SK-N-SH treated with all-trans-retinoic acid at 6 μM for 48 hours (cell line): ENCODE measurements around the gene SMPD3.

Experiments
- ATAC-seq: fragments of 200-7000 bp; cut with Tn5 transposase; 3 replicates; pipeline ENCODE4 v1.9.1; 2020; ENCODE audit warnings: mild to moderate bottlenecking, moderate library complexity
- BACH2 ChIP-seq: fragments of 250-450 bp; sonication (Bioruptor Pico); IDR thresholded peaks from 2 replicates; pipeline ENCODE4 v1.9.0; 2021; ENCODE audit warnings: mild to moderate bottlenecking, borderline replicate concordance
- CSDC2 ChIP-seq: fragments of 250-450 bp; sonication (Bioruptor Pico); IDR thresholded peaks from 2 replicates; pipeline ENCODE4 v1.5.0; 2020; ENCODE audit warnings: mild to moderate bottlenecking, moderate library complexity
- ESRRG ChIP-seq: fragments of 250-450 bp; sonication (Bioruptor Pico); IDR thresholded peaks from 2 replicates; pipeline ENCODE4 v1.6.1; 2021; ENCODE audit warnings: mild to moderate bottlenecking
- ISL1 ChIP-seq: fragments of 250-450 bp; sonication (Bioruptor Pico); IDR thresholded peaks from 2 replicates; pipeline ENCODE4 v2.1.2; 2022; ENCODE audit warnings: mild to moderate bottlenecking, moderate library complexity
- OSR1 ChIP-seq: fragments of 250-450 bp; sonication (Bioruptor Pico); IDR thresholded peaks from 2 replicates; pipeline ENCODE4 v1.8.0; 2022; ENCODE audit warnings: moderate library complexity, mild to moderate bottlenecking, inconsistent platforms
- RARB ChIP-seq: fragments of 250-450 bp; sonication (Bioruptor Pico); IDR thresholded peaks from 2 replicates; pipeline ENCODE4 v1.8.0; 2021; ENCODE audit warnings: mild to moderate bottlenecking, moderate library complexity
- SNAI2 ChIP-seq: fragments of 250-450 bp; sonication (Bioruptor Pico); IDR thresholded peaks from 2 replicates; pipeline ENCODE4 v1.5.0; 2020; ENCODE audit warnings: mild to moderate bottlenecking, moderate library complexity
- TCF4 ChIP-seq: fragments of 250-450 bp; sonication (Bioruptor Pico); IDR thresholded peaks from 2 replicates; pipeline ENCODE4 v1.8.0; 2021; ENCODE audit warnings: mild to moderate bottlenecking, moderate library complexity, borderline replicate concordance
- ZC3H10 ChIP-seq: fragments of 250-450 bp; sonication (Bioruptor Pico); IDR thresholded peaks from 2 replicates; pipeline ENCODE4 v1.5.1; 2021; ENCODE audit warnings: mild to moderate bottlenecking, moderate library complexity
- ZFP3 ChIP-seq: fragments of 250-450 bp; sonication (Bioruptor Pico); IDR thresholded peaks from 2 replicates; pipeline ENCODE4 v1.5.0; 2020; ENCODE audit warnings: mild to moderate bottlenecking, moderate library complexity
- ZFP30 ChIP-seq: fragments of 450-650 bp; formaldehyde crosslinking; IDR thresholded peaks from 2 replicates; pipeline ENCODE4 v1.5.0; 2022; ENCODE audit warnings: mild to moderate bottlenecking, moderate library complexity
- ZNF565 ChIP-seq: fragments of 450-650 bp; formaldehyde crosslinking; conservative IDR thresholded peaks from 2 replicates; pipeline ENCODE4 v1.5.0; 2020; ENCODE audit warnings: low read depth, mild to moderate bottlenecking, moderate library complexity
- ZNF70 ChIP-seq: fragments of 450-650 bp; formaldehyde crosslinking; IDR thresholded peaks from 2 replicates; pipeline ENCODE4 v1.5.0; 2020; ENCODE audit warnings: mild to moderate bottlenecking, moderate library complexity
- ZNF8 ChIP-seq: fragments of 450-650 bp; formaldehyde crosslinking; IDR thresholded peaks from 2 replicates; pipeline ENCODE4 v1.5.0; 2020; ENCODE audit warnings: mild to moderate bottlenecking, moderate library complexity
- TF ChIP-seq, protein P1 (sequence below): fragments of 250-450 bp; sonication (Bioruptor Pico); IDR thresholded peaks from 2 replicates; pipeline ENCODE4 v1.5.1; 2020; ENCODE audit warnings: low read depth, mild to moderate bottlenecking, moderate library complexity
- TF ChIP-seq, protein P2 (sequence below): fragments of 250-450 bp; sonication (Bioruptor Pico); IDR thresholded peaks from 2 replicates; pipeline ENCODE4 v1.5.1; 2021; ENCODE audit warnings: mild to moderate bottlenecking, moderate library complexity
- TF ChIP-seq, protein P3 (sequence below): fragments of 250-450 bp; sonication (Bioruptor Pico); IDR thresholded peaks from 2 replicates; pipeline ENCODE4 v1.5.0; 2020; ENCODE audit warnings: mild to moderate bottlenecking, moderate library complexity
- TF ChIP-seq, protein P4 (sequence below): fragments of 250-450 bp; sonication (Bioruptor Pico); IDR thresholded peaks from 2 replicates; pipeline ENCODE4 v1.8.0; 2021; ENCODE audit warnings: low read depth, mild to moderate bottlenecking, moderate library complexity, borderline replicate concordance
- TF ChIP-seq, protein P5 (sequence below): fragments of 250-450 bp; sonication (Bioruptor Pico); IDR thresholded peaks from 2 replicates; pipeline ENCODE4 v1.8.0; 2020; ENCODE audit warnings: mild to moderate bottlenecking, moderate library complexity, borderline replicate concordance

SMPD3 gene

DNA sequence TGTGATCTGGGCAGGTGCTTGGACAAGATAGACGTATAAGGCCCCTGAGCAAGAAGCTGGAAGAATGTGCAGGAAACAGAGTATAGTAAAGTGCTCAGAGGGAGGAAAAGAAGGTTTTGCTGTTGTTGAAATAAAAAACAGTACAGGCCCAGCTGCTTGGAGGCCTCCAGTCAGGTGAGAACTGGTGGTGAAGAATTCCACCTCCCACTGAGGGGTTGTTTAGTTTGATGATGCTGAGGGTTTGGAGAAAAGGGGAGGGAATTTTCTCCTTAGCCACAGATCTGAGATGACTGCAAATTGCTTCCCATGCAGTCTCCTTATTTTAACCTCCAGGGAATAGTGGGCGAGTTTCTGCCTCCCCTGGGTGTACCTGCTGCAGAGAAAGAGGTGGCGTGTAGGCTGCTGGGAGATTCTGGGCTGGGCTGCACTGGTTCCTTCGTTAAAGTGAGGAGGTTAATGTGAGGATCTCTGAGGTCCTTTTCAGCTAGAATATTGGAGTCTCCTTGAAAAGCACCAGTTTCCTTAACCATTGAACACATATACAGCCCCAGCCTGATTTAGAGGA is 25.8 kb downstream of the SMPD3 start:
- no peak for ATAC-seq
- TF ChIP-seq, protein P1, sequence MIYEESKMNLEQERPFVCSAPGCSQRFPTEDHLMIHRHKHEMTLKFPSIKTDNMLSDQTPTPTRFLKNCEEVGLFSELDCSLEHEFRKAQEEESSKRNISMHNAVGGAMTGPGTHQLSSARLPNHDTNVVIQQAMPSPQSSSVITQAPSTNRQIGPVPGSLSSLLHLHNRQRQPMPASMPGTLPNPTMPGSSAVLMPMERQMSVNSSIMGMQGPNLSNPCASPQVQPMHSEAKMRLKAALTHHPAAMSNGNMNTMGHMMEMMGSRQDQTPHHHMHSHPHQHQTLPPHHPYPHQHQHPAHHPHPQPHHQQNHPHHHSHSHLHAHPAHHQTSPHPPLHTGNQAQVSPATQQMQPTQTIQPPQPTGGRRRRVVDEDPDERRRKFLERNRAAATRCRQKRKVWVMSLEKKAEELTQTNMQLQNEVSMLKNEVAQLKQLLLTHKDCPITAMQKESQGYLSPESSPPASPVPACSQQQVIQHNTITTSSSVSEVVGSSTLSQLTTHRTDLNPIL (CRISPR knock-in tag), result no peak
- TF ChIP-seq, protein P2, sequence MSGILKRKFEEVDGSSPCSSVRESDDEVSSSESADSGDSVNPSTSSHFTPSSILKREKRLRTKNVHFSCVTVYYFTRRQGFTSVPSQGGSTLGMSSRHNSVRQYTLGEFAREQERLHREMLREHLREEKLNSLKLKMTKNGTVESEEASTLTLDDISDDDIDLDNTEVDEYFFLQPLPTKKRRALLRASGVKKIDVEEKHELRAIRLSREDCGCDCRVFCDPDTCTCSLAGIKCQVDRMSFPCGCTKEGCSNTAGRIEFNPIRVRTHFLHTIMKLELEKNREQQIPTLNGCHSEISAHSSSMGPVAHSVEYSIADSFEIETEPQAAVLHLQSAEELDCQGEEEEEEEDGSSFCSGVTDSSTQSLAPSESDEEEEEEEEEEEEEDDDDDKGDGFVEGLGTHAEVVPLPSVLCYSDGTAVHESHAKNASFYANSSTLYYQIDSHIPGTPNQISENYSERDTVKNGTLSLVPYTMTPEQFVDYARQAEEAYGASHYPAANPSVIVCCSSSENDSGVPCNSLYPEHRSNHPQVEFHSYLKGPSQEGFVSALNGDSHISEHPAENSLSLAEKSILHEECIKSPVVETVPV (CRISPR knock-in tag), result no peak
- TF ChIP-seq RARB (CRISPR knock-in tag) (no peak), ESRRG (CRISPR knock-in tag) (no peak), BACH2 (CRISPR knock-in tag) (no peak), ZFP30 (CRISPR knock-in tag) (no peak), ZNF70 (CRISPR knock-in tag) (no peak), ISL1 (CRISPR knock-in tag) (no peak), SNAI2 (no peak), ZFP3 (no peak), ZNF8 (CRISPR knock-in tag) (no peak)
- TF ChIP-seq, protein P3, sequence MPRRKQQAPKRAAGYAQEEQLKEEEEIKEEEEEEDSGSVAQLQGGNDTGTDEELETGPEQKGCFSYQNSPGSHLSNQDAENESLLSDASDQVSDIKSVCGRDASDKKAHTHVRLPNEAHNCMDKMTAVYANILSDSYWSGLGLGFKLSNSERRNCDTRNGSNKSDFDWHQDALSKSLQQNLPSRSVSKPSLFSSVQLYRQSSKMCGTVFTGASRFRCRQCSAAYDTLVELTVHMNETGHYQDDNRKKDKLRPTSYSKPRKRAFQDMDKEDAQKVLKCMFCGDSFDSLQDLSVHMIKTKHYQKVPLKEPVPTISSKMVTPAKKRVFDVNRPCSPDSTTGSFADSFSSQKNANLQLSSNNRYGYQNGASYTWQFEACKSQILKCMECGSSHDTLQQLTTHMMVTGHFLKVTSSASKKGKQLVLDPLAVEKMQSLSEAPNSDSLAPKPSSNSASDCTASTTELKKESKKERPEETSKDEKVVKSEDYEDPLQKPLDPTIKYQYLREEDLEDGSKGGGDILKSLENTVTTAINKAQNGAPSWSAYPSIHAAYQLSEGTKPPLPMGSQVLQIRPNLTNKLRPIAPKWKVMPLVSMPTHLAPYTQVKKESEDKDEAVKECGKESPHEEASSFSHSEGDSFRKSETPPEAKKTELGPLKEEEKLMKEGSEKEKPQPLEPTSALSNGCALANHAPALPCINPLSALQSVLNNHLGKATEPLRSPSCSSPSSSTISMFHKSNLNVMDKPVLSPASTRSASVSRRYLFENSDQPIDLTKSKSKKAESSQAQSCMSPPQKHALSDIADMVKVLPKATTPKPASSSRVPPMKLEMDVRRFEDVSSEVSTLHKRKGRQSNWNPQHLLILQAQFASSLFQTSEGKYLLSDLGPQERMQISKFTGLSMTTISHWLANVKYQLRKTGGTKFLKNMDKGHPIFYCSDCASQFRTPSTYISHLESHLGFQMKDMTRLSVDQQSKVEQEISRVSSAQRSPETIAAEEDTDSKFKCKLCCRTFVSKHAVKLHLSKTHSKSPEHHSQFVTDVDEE (CRISPR knock-in tag), result no peak
- TF ChIP-seq, protein P4, sequence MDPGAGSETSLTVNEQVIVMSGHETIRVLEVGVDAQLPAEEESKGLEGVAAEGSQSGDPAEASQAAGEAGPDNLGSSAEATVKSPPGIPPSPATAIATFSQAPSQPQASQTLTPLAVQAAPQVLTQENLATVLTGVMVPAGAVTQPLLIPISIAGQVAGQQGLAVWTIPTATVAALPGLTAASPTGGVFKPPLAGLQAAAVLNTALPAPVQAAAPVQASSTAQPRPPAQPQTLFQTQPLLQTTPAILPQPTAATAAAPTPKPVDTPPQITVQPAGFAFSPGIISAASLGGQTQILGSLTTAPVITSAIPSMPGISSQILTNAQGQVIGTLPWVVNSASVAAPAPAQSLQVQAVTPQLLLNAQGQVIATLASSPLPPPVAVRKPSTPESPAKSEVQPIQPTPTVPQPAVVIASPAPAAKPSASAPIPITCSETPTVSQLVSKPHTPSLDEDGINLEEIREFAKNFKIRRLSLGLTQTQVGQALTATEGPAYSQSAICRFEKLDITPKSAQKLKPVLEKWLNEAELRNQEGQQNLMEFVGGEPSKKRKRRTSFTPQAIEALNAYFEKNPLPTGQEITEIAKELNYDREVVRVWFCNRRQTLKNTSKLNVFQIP (CRISPR knock-in tag), result no peak

DNA sequence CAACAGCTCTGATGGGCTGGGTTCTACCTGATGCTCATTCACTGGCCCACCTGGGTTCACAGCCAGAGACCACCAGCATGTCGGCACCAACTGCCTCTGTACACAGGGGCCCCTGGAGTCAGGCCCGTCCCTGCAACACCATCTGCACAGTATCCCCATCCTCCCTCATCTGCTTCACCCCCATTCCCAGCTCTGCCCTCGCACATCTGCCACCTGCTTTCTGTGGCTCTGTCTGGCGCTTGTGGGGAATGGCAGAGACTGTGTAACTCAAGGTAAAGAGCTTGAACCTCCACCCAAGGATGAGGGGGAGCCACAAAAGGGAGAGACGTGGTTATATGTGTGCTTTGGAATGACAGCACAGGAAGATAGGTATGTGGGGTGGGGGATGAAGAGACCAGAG is 27.2 kb downstream of the SMPD3 start:
- ATAC-seq, result no peak
- TF ChIP-seq, protein P4 (CRISPR knock-in tag), result no peak
- TF ChIP-seq ZFP30 (CRISPR knock-in tag) (no peak), ZNF565 (no peak), ZFP3 (no peak), ISL1 (CRISPR knock-in tag) (no peak), RARB (CRISPR knock-in tag) (no peak), OSR1 (CRISPR knock-in tag) (no peak), ZC3H10 (CRISPR knock-in tag) (no peak), SNAI2 (no peak), CSDC2 (CRISPR knock-in tag) (no peak), ESRRG (CRISPR knock-in tag) (no peak), BACH2 (CRISPR knock-in tag) (no peak), ZNF70 (CRISPR knock-in tag) (no peak), TCF4 (CRISPR knock-in tag) (no peak)
- TF ChIP-seq, protein P1 (CRISPR knock-in tag), result no peak
- TF ChIP-seq, protein P3 (CRISPR knock-in tag), result no peak
- TF ChIP-seq, protein P5, sequence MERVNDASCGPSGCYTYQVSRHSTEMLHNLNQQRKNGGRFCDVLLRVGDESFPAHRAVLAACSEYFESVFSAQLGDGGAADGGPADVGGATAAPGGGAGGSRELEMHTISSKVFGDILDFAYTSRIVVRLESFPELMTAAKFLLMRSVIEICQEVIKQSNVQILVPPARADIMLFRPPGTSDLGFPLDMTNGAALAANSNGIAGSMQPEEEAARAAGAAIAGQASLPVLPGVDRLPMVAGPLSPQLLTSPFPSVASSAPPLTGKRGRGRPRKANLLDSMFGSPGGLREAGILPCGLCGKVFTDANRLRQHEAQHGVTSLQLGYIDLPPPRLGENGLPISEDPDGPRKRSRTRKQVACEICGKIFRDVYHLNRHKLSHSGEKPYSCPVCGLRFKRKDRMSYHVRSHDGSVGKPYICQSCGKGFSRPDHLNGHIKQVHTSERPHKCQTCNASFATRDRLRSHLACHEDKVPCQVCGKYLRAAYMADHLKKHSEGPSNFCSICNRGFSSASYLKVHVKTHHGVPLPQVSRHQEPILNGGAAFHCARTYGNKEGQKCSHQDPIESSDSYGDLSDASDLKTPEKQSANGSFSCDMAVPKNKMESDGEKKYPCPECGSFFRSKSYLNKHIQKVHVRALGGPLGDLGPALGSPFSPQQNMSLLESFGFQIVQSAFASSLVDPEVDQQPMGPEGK (CRISPR knock-in tag), result no peak
- TF ChIP-seq, protein P2 (CRISPR knock-in tag), result no peak
- TF ChIP-seq, all 23 proteins: peak for 0
